Smooth muscle cell (in vitro differentiated cells): Measurements from ENCODE around the gene NAXE. TPM values are rescaled to one million over a fixed set of nuclear protein-coding genes. Genes with fewer than 3 reads are reported as not detected.

Experiments
- DNase-seq: peaks from one replicate; lab custom pipeline; 2025; ENCODE audit not compliant: unreplicated experiment; lab: John Stamatoyannopoulos, UW
- H2AFZ ChIP-seq: fragments of 200-600 bp; sonication (generic); 2 replicates; pipeline ENCODE4 v1.6.0; 2016; ENCODE audit warnings: antibody characterized with exemption, low read depth, mild to moderate bottlenecking
- H3F3A ChIP-seq: fragments of 200-600 bp; sonication (generic); 2 replicates; pipeline ENCODE4 v1.6.0; 2017; ENCODE audit warnings: antibody characterized with exemption, low read depth
- H3K27ac ChIP-seq: fragments of 200-600 bp; sonication (generic); 2 replicates; pipeline ENCODE4 v1.5.1; 2016; ENCODE audit warnings: low read depth, mild to moderate bottlenecking
- H3K27me3 ChIP-seq: fragments of 200-600 bp; sonication (generic); 2 replicates; pipeline ENCODE4 v1.6.1; 2016; ENCODE audit warnings: low read depth, mild to moderate bottlenecking
- H3K36me3 ChIP-seq: fragments of 200-600 bp; sonication (generic); 2 replicates; pipeline ENCODE4 v1.5.1; 2016; ENCODE audit warnings: low read depth
- H3K4me1 ChIP-seq: fragments of 200-600 bp; sonication (generic); 2 replicates; pipeline ENCODE4 v1.5.1; 2016; ENCODE audit warnings: low read depth
- H3K4me2 ChIP-seq: fragments of 200-600 bp; sonication (generic); 2 replicates; pipeline ENCODE4 v1.6.0; 2016; ENCODE audit warnings: mild to moderate bottlenecking
- H3K4me3 ChIP-seq: fragments of 200-600 bp; sonication (generic); 2 replicates; pipeline ENCODE4 v1.5.1; 2016; ENCODE audit warnings: mild to moderate bottlenecking
- H3K79me2 ChIP-seq: fragments of 200-600 bp; sonication (generic); 2 replicates; pipeline ENCODE4 v1.6.0; 2016; ENCODE audit warnings: low read depth, mild to moderate bottlenecking
- H3K9ac ChIP-seq: fragments of 200-600 bp; sonication (generic); 2 replicates; pipeline ENCODE4 v1.6.0; 2016; ENCODE audit warnings: low read depth
- H3K9me3 ChIP-seq: fragments of 200-600 bp; sonication (generic); replicated peaks from 2 replicates; pipeline ENCODE4 v1.5.1; 2016; ENCODE audit warnings: low read depth
- H4K20me1 ChIP-seq: fragments of 200-600 bp; sonication (generic); 2 replicates; pipeline ENCODE4 v1.6.0; 2016; ENCODE audit warnings: low read depth
- CTCF ChIP-seq: fragments of 200-600 bp; sonication (generic); IDR thresholded peaks from 2 replicates; pipeline ENCODE4 v1.5.1; 2017; ENCODE audit warnings: borderline replicate concordance, mild to moderate bottlenecking, antibody characterized with exemption; ENCODE audit not compliant: insufficient read depth, poor library complexity, severe bottlenecking
- WGBS: methylation state at CpG from one replicate; pipeline ENCODE4 v1.1.7; 2016; ENCODE audit warnings: low lambda C conversion rate; 5-methylcytosine and 5-hydroxymethylcytosine counted together
- polyA plus RNA-seq: library from polyadenylated mRNA; unstranded; fragments of >200 nt; fragmentation: Nextera tagmentation; extraction: Ambion mirVana; gene quantifications from 2 replicates; pipeline ENCODE4 v1.2.1, GENCODE V29; 2016
- total RNA-seq: library from RNA; depleted of rRNA; stranded (reverse); fragments of >200 nt; gene quantifications from 2 replicates; pipeline ENCODE4 v1.2.3, GENCODE V29; 2014

The NAXE gene
- total and polyA plus RNA-seq, 2 experiments from 2014 or later = 50.5 to 72.5 TPM

- no peaks in the 10 kb centered on the region for H3K4me1 ChIP-seq
- no peak for TF ChIP-seq CTCF
Observed at GRCh38 chr1:156549831-156550230, 41.7 kb upstream of the NAXE start.

GRCh38 chr1:156550346-156550745 is 41.2 kb upstream of the NAXE start:
- H3K9me3 ChIP-seq = no peaks in the 10 kb centered on the region
- no peak overlapping the region for H3K4me3 ChIP-seq
- TF ChIP-seq CTCF = no peak
- no peak for DNase-seq
- no peaks in the 10 kb centered on the region for H3K27me3 ChIP-seq
- no peaks in the 10 kb centered on the region for H4K20me1 ChIP-seq
- no peak overlapping the region for H3K9ac ChIP-seq
- no peak overlapping the region for H3K4me2 ChIP-seq
- no peaks in the 10 kb centered on the region for H3K4me1 ChIP-seq
- no peak overlapping the region for H3K27ac ChIP-seq
- WGBS = 89% methylated on average over 5 of the region's 5 CpGs
- H3K36me3 ChIP-seq = no peaks in the 10 kb centered on the region
- H2AFZ ChIP-seq = no peak overlapping the region
- H3F3A ChIP-seq = no peaks in the 10 kb centered on the region
- H3K79me2 ChIP-seq = no peaks in the 10 kb centered on the region

More at GRCh38 chr1:156549831-156550230, 41.7 kb upstream of the NAXE start:
- Histone ChIP-seq H3F3A (no peaks in the 10 kb centered on the region), H3K4me3 (no peak overlapping the region), H3K36me3 (no peaks in the 10 kb centered on the region), H2AFZ (no peak overlapping the region), H3K27ac (no peak overlapping the region), H3K9me3 (no peaks in the 10 kb centered on the region), H3K79me2 (no peaks in the 10 kb centered on the region), H4K20me1 (no peaks in the 10 kb centered on the region), H3K4me2 (no peak overlapping the region), H3K9ac (no peak overlapping the region), H3K27me3 (no peaks in the 10 kb centered on the region)
- no peak for DNase-seq
- 96% methylated on average over 1 of the region's 1 CpG for WGBS

GRCh38 chr1:156551066-156551643 is 40.4 kb upstream of the NAXE start:
- Histone ChIP-seq H3K36me3 (no peaks in the 10 kb centered on the region), H3F3A (no peaks in the 10 kb centered on the region), H3K4me1 (no peaks in the 10 kb centered on the region), H4K20me1 (no peaks in the 10 kb centered on the region), H3K9ac (no peak overlapping the region), H3K27me3 (no peaks in the 10 kb centered on the region), H3K4me2 (no peak overlapping the region), H3K79me2 (no peaks in the 10 kb centered on the region), H3K4me3 (no peak overlapping the region), H3K27ac (no peak overlapping the region), H3K9me3 (no peaks in the 10 kb centered on the region), H2AFZ (no peak overlapping the region)
- no peak for TF ChIP-seq CTCF
- 86% methylated on average over 3 of the region's 3 CpGs for WGBS
- no peak for DNase-seq

GRCh38 chr1:156551869-156552268 is 39.7 kb upstream of the NAXE start:
- no peaks in the 10 kb centered on the region for H3K9me3 ChIP-seq
- no peaks in the 10 kb centered on the region for H4K20me1 ChIP-seq
- no peak for DNase-seq
- no peak overlapping the region for H3K27ac ChIP-seq
- TF ChIP-seq CTCF = no peak
- no peak overlapping the region for H3K9ac ChIP-seq
- H3K4me3 ChIP-seq = no peak overlapping the region
- no peak overlapping the region for H2AFZ ChIP-seq
- no peak overlapping the region for H3K4me2 ChIP-seq
- no peaks in the 10 kb centered on the region for H3K27me3 ChIP-seq
- H3K79me2 ChIP-seq = no peaks in the 10 kb centered on the region
- WGBS = 93% methylated on average over 6 of the region's 6 CpGs
- H3K4me1 ChIP-seq = no peaks in the 10 kb centered on the region
- no peaks in the 10 kb centered on the region for H3K36me3 ChIP-seq
- no peaks in the 10 kb centered on the region for H3F3A ChIP-seq
